GM23248 (cell line): ENCODE data around the gene NRF1.

Experiments
- EZH2 ChIP-seq: fragments of 200-600 bp; sonication (generic); IDR thresholded peaks from 2 replicates; pipeline ENCODE4 v1.6.1; 2018; ENCODE audit warnings: antibody characterized with exemption, mild to moderate bottlenecking; ENCODE audit not compliant: insufficient read depth, poor library complexity, severe bottlenecking
- EZH2phosphoT487 ChIP-seq: fragments of 200-600 bp; sonication (generic); IDR thresholded peaks from 2 replicates; pipeline ENCODE4 v1.6.1; 2018; ENCODE audit warnings: antibody characterized with exemption, moderate library complexity, mild to moderate bottlenecking, low read depth; ENCODE audit not compliant: insufficient read depth

GRCh38 chr7:129734400-129734799 is 122.9 kb downstream of the NRF1 start:
- TF ChIP-seq EZH2phosphoT487 (no peak), EZH2 (no peak)
